H9 (cell line): ENCODE measurements around the gene FGF22. TPM values are rescaled to one million over a fixed set of nuclear protein-coding genes. Genes with fewer than 3 reads are reported as not detected.

ENCODE experiments used
- DNase-seq: peaks from one replicate; pipeline ENCODE4 v3.0.0-alpha.2; 2017
- H2AFZ ChIP-seq: one replicate; pipeline ENCODE4 v1.6.1; 2013; ENCODE audit warnings: mild to moderate bottlenecking, low read length, control low read depth, moderate library complexity
- H2AK5ac ChIP-seq: 2 replicates; pipeline ENCODE4 v1.6.1; 2013; ENCODE audit warnings: low read length, control low read depth, mixed read lengths; ENCODE audit not compliant: insufficient read length
- H2BK120ac ChIP-seq: one replicate; pipeline ENCODE4 v1.6.1; 2013; ENCODE audit warnings: low read depth, mild to moderate bottlenecking, low read length, control low read depth, inconsistent platforms; ENCODE audit not compliant: poor library complexity, severe bottlenecking
- H2BK12ac ChIP-seq: 2 replicates; pipeline ENCODE4 v1.6.1; 2013; ENCODE audit warnings: low read length, control low read depth, mixed read lengths, low read depth; ENCODE audit not compliant: insufficient read length
- H2BK15ac ChIP-seq: 2 replicates; pipeline ENCODE4 v1.6.1; 2013; ENCODE audit warnings: low read depth, low read length, control low read depth
- H2BK20ac ChIP-seq: one replicate; pipeline ENCODE4 v1.6.1; 2013; ENCODE audit warnings: low read depth, mild to moderate bottlenecking, low read length, control low read depth, inconsistent platforms; ENCODE audit not compliant: poor library complexity, severe bottlenecking
- H2BK5ac ChIP-seq: 2 replicates; pipeline ENCODE4 v1.6.1; 2013; ENCODE audit warnings: low read length, control low read depth, mixed read lengths; ENCODE audit not compliant: insufficient read length
- H3K14ac ChIP-seq: 2 replicates; pipeline ENCODE4 v1.6.1; 2013; ENCODE audit warnings: low read length, control low read depth; ENCODE audit not compliant: insufficient read depth
- H3K18ac ChIP-seq: 2 replicates; pipeline ENCODE4 v1.6.1; 2013; ENCODE audit warnings: low read depth, mild to moderate bottlenecking, mixed read lengths, low read length, control low read depth; ENCODE audit not compliant: insufficient read length
- H3K23ac ChIP-seq: 2 replicates; pipeline ENCODE4 v1.6.1; 2013; ENCODE audit warnings: low read length, control low read depth, mixed read lengths, low read depth; ENCODE audit not compliant: insufficient read length
- H3K23me2 ChIP-seq: 2 replicates; pipeline ENCODE4 v1.6.1; 2013; ENCODE audit warnings: low read depth, mild to moderate bottlenecking, mixed read lengths, low read length, control low read depth; ENCODE audit not compliant: insufficient read length, poor library complexity, severe bottlenecking
- H3K27ac ChIP-seq: 2 replicates; pipeline ENCODE4 v1.5.1; 2013; ENCODE audit warnings: low read length, control low read depth, mixed read lengths, low read depth; ENCODE audit not compliant: insufficient read length
- H3K27me3 ChIP-seq: 2 replicates; pipeline ENCODE4 v1.6.1; 2013; ENCODE audit warnings: low read length, control low read depth, inconsistent platforms; ENCODE audit not compliant: insufficient read depth
- H3K4ac ChIP-seq: 2 replicates; pipeline ENCODE4 v1.6.1; 2013; ENCODE audit warnings: low read depth, mild to moderate bottlenecking, control low read depth, inconsistent platforms, low read length, moderate library complexity
- H3K4me1 ChIP-seq: 2 replicates; pipeline ENCODE4 v1.6.1; 2013; ENCODE audit warnings: low read length, control low read depth, inconsistent platforms; ENCODE audit not compliant: insufficient read depth
- H3K4me2 ChIP-seq: 2 replicates; pipeline ENCODE4 v1.6.1; 2013; ENCODE audit warnings: low read length, control low read depth, mixed read lengths; ENCODE audit not compliant: insufficient read length, insufficient read depth
- H3K56ac ChIP-seq: 2 replicates; pipeline ENCODE4 v1.6.1; 2013; ENCODE audit warnings: low read depth, mild to moderate bottlenecking, mixed read lengths, low read length, control low read depth; ENCODE audit not compliant: insufficient read length
- H3K79me1 ChIP-seq: 2 replicates; pipeline ENCODE4 v1.6.1; 2013; ENCODE audit warnings: low read depth, mild to moderate bottlenecking, moderate library complexity, low read length, control low read depth, inconsistent platforms; ENCODE audit not compliant: insufficient read depth, poor library complexity, severe bottlenecking
- H3K79me2 ChIP-seq: 2 replicates; pipeline ENCODE4 v1.6.1; 2013; ENCODE audit warnings: low read length, control low read depth, inconsistent platforms; ENCODE audit not compliant: insufficient read depth
- H3K9ac ChIP-seq: 2 replicates; pipeline ENCODE4 v1.6.1; 2013; ENCODE audit warnings: low read length, control low read depth, mixed read lengths; ENCODE audit not compliant: insufficient read length; ENCODE audit errors: extremely low read depth
- H3K9me3 ChIP-seq: one replicate; pipeline ENCODE4 v1.6.1; 2013; ENCODE audit warnings: low read depth, low read length, inconsistent platforms; ENCODE audit not compliant: control insufficient read depth
- H3T11ph ChIP-seq: one replicate; pipeline ENCODE4 v1.6.1; 2013; ENCODE audit warnings: mild to moderate bottlenecking, low read length, control low read depth, inconsistent platforms
- H4K20me1 ChIP-seq: one replicate; pipeline ENCODE4 v1.6.1; 2013; ENCODE audit not compliant: control insufficient read depth, insufficient read length, insufficient read depth
- H4K5ac ChIP-seq: 2 replicates; pipeline ENCODE4 v1.6.1; 2013; ENCODE audit warnings: low read depth, mild to moderate bottlenecking, mixed read lengths, low read length, control low read depth; ENCODE audit not compliant: insufficient read length
- H4K8ac ChIP-seq: replicated peaks from 2 replicates; pipeline ENCODE4 v1.6.1; 2013; ENCODE audit warnings: low read length, control low read depth, mixed read lengths, low read depth; ENCODE audit not compliant: insufficient read length
- H4K91ac ChIP-seq: 2 replicates; pipeline ENCODE4 v1.6.1; 2013; ENCODE audit warnings: low read depth, mild to moderate bottlenecking, moderate library complexity, mixed read lengths, low read length, control low read depth; ENCODE audit not compliant: insufficient read length
- H3K27ac Mint-ChIP-seq, 3 experiments: 2 replicates in 2 of 3; 3 replicates in 1 of 3; pipeline ENCODE4 v1.8.0; 2020 to 2021; ENCODE audit warnings: mixed read lengths in 3 of 3, mild to moderate bottlenecking in 1 of 3, moderate library complexity in 1 of 3
- H3K27me3 Mint-ChIP-seq: 2 replicates; pipeline ENCODE4 v1.8.0; 2021; ENCODE audit warnings: low read depth, mild to moderate bottlenecking, moderate library complexity, mixed read lengths
- H3K36me3 Mint-ChIP-seq, 3 experiments: 2 replicates in 2 of 3; 3 replicates in 1 of 3; pipeline ENCODE4 v1.8.0; 2020 to 2021; ENCODE audit warnings: low read depth in 3 of 3, mixed read lengths in 3 of 3; ENCODE audit not compliant: insufficient read depth in 1 of 3
- H3K4me1 Mint-ChIP-seq, 2 experiments: 2 replicates each; pipeline ENCODE4 v1.8.0; 2020; ENCODE audit warnings: mixed read lengths in 2 of 2
- H3K4me3 Mint-ChIP-seq, 2 experiments: 2 replicates in 1 of 2; 3 replicates in 1 of 2; pipeline ENCODE4 v1.8.0; 2020 to 2021; ENCODE audit warnings: mild to moderate bottlenecking in 2 of 2, mixed read lengths in 2 of 2, moderate library complexity in 1 of 2
- H3K9me3 Mint-ChIP-seq, 2 experiments: 2 replicates in 1 of 2; 3 replicates in 1 of 2; pipeline ENCODE4 v1.8.0; 2020; ENCODE audit warnings: mild to moderate bottlenecking in 2 of 2, mixed read lengths in 2 of 2, moderate library complexity in 1 of 2
- WGBS: extraction: QIAGEN DNeasy Blood & Tissue Kit; methylation state at CpG from one replicate; pipeline ENCODE4 v1.1.7; 2013; ENCODE audit warnings: missing lambda C conversion rate, low lambda C conversion rate, mixed read lengths; ENCODE audit not compliant: insufficient read length; ENCODE audit errors: extremely low coverage; 5-methylcytosine and 5-hydroxymethylcytosine counted together
- total RNA-seq: library from RNA; stranded (reverse); gene quantifications from 2 replicates; pipeline ENCODE4 v1.2.1, GENCODE V29; 2021
- TF ChIP-seq, protein P1 (sequence below): fragments of 200-600 bp; sonication (generic); conservative IDR thresholded peaks from 3 replicates; pipeline ENCODE4 v1.8.0; 2021; ENCODE audit warnings: antibody characterized with exemption, mild to moderate bottlenecking

FGF22 gene
- total RNA-seq, 1 experiment from 2014 or later, result 0.72 TPM

DNA sequence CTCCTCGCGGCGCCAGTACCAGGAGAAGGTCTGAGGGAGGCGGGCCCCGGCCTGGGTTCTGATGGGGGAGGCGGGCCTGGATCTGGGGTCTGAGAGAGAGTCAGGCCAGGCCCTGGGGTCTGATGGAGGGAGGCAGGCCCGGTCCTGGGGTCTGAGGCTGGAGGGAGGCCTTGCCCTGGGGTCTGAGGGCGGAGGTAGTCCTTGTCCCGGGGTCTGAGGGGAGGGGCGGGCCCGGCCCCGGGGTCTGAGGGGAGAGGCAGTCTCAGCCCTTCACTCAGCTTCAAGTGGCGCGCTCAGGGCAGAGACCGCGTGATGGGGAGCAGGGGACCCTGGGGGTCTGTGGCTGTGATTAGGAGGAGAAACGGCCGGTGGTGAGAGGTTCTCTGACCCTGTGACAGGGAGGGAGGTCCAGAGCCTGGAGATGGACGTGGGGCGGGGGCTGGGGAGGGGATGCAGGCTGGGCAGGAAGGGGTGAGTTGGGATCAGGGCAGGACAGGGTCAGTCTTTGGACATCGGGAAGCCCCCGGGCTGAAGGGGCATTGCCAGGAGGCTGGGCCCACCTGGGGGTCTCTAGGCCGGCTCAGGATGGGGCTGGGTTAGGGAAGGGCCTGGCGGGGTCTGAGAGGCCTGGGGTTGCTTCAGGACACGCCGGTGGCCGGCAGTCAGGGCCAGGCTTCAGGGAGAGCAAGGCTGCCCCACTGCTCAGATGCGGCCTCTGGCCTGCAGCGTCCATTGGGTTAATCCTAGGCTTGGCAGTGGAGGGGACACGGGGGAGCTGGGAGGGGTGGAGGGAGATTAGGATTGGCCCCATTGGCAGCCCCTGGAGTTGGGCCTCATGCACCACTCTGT lies 31.3 kb upstream of the FGF22 start:
- WGBS, result no CpG with 5 or more reads among the region's 30 CpGs

More for the DNA sequence above, 31.3 kb upstream of the FGF22 start:
- H2BK5ac ChIP-seq, result no peak overlapping the region
- H3K23ac ChIP-seq, result no peak overlapping the region
- no peak overlapping the region for H3T11ph ChIP-seq
- H3K36me3 Mint-ChIP-seq, result peaks cover 8 to 18% (median 12%) of the 10 kb centered on the region in 3 experiments
- H2AFZ ChIP-seq, result no peak overlapping the region
- no peak overlapping the region for H3K27ac ChIP-seq
- no peak overlapping the region for H3K27ac Mint-ChIP-seq
- H4K5ac ChIP-seq, result no peak overlapping the region
- no peaks in the 10 kb centered on the region for H3K27me3 Mint-ChIP-seq
- H3K4me3 Mint-ChIP-seq, result no peak overlapping the region
- no peaks in the 10 kb centered on the region for H3K79me1 ChIP-seq
- no peaks in the 10 kb centered on the region for H3K4me1 ChIP-seq
- H2AK5ac ChIP-seq, result no peak overlapping the region
- peaks cover 10 to 13% of the 10 kb centered on the region in 2 experiments for H3K9me3 Mint-ChIP-seq
- H3K14ac ChIP-seq, result no peak overlapping the region
- no peak overlapping the region for H3K56ac ChIP-seq
- no peak overlapping the region for H2BK120ac ChIP-seq
- H3K27me3 ChIP-seq, result no peaks in the 10 kb centered on the region
- no peaks in the 10 kb centered on the region for H3K23me2 ChIP-seq
- no peak overlapping the region for H4K91ac ChIP-seq
- no peak overlapping the region for H3K9ac ChIP-seq
- no peak overlapping the region for H3K18ac ChIP-seq
- H3K9me3 ChIP-seq, result no peaks in the 10 kb centered on the region
- TF ChIP-seq, protein P1, sequence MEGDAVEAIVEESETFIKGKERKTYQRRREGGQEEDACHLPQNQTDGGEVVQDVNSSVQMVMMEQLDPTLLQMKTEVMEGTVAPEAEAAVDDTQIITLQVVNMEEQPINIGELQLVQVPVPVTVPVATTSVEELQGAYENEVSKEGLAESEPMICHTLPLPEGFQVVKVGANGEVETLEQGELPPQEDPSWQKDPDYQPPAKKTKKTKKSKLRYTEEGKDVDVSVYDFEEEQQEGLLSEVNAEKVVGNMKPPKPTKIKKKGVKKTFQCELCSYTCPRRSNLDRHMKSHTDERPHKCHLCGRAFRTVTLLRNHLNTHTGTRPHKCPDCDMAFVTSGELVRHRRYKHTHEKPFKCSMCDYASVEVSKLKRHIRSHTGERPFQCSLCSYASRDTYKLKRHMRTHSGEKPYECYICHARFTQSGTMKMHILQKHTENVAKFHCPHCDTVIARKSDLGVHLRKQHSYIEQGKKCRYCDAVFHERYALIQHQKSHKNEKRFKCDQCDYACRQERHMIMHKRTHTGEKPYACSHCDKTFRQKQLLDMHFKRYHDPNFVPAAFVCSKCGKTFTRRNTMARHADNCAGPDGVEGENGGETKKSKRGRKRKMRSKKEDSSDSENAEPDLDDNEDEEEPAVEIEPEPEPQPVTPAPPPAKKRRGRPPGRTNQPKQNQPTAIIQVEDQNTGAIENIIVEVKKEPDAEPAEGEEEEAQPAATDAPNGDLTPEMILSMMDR, result no peak
- no peaks in the 10 kb centered on the region for H3K79me2 ChIP-seq
- no peak overlapping the region for H2BK12ac ChIP-seq
- H4K8ac ChIP-seq, result no peak overlapping the region
- no peak overlapping the region for H2BK15ac ChIP-seq
- no peak overlapping the region for H2BK20ac ChIP-seq
- H3K4me1 Mint-ChIP-seq, result peaks cover 3 to 4% of the 10 kb centered on the region in 2 experiments; a peak in 1 of 4 replicates
- H3K4me2 ChIP-seq, result no peak overlapping the region
- no peak for DNase-seq
- no peaks in the 10 kb centered on the region for H4K20me1 ChIP-seq
- no peak overlapping the region for H3K4ac ChIP-seq
